Measurements from ENCODE around the gene GNG4. TPM values are rescaled to one million over a fixed set of nuclear protein-coding genes. Genes with fewer than 3 reads are reported as not detected.

The GNG4 gene
- total and polyA plus RNA-seq, 2 donors (not counting 3 experiments of a cell fraction or from before 2014, with no cell fraction given), result 0.10 TPM; not detected in 1

GRCh38 chr1:235632506-235633401 lies 16.8 kb downstream of the GNG4 start:
- Histone ChIP-seq H3K27me3 (ENCODE audit: control insufficient read depth in 2 of 2, insufficient read depth in 2 of 2, low read length in 2 of 2) (peaks cover 0 to 2% of the 10 kb centered on the region in 2 experiments), H3K9ac (replicated peaks; ENCODE audit: extremely low read depth, insufficient read depth, low read length) (peak overlapping the region; percentile 29), H3K79me2 (ENCODE audit: control insufficient read depth, insufficient read depth, low read length) (no peaks in the 10 kb centered on the region), H3K9me3 (replicated peaks; ENCODE audit: control insufficient read depth, insufficient read depth, low read length) (no peaks in the 10 kb centered on the region), H3K4me3 (replicated peaks in 1 of 3; ENCODE audit: insufficient read depth in 1 of 3, low read depth in 1 of 3, low read length in 3 of 3) (peak overlapping the region in 2 of 3 experiments; percentile 21 to 62), H3K27ac (ENCODE audit: insufficient read depth, low read depth, low read length) (no peak overlapping the region), H3K4me2 (ENCODE audit: insufficient read depth, low read length) (peak overlapping the region; percentile 95), H2AFZ (ENCODE audit: low read depth, low read length) (peak overlapping the region; percentile 61), H4K20me1 (replicated peaks; ENCODE audit: control insufficient read depth, extremely low read depth, insufficient read depth, low read length) (no peaks in the 10 kb centered on the region), H3K9me1 (replicated peaks; ENCODE audit: control insufficient read depth, extremely low read depth, insufficient read depth, low read length) (no peaks in the 10 kb centered on the region), H3K4me1 (ENCODE audit: control insufficient read depth, extremely low read depth, insufficient read depth, low read length) (peaks cover 2% of the 10 kb centered on the region), H3K36me3 (ENCODE audit: control insufficient read depth in 2 of 2, extremely low read depth in 1 of 2, insufficient read depth in 2 of 2, low read length in 2 of 2) (no peaks in the 10 kb centered on the region)
- no TSS peak for BruUV-seq (replicated peaks)
- ChIA-PET POLR2A (no interaction called here), CTCF (interaction anchor here (1.1 to 4.2 kb wide), 4 partner anchors 14 to 339 kb away, joined by 3 to 13 read pairs (median 5); no protein-coding TSS in a partner anchor)
- dilution Hi-C loops (cut with MboI; ENCODE audit: extremely low pct_ligation_motif_present, low sequenced_read_pairs) (no loop called here), intact Hi-C loops (cut with micrococcal nuclease) (loop anchor here (5.0 kb wide), 1 partner anchor 575 kb away; no protein-coding TSS in a partner anchor)
- peak; percentile 85 for FAIRE-seq
- peak; percentile 80 for DNase-seq (ENCODE audit: low read depth, low spot score)
- TF ChIP-seq EZH2 (IDR thresholded peaks at IDR 0.05; ENCODE audit: borderline replicate concordance, low read depth, low read length, severe bottlenecking) (no peak), MYC (IDR thresholded peaks at IDR 0.05; ENCODE audit: low read depth, low read length) (no peak), JUN (IDR thresholded peaks at IDR 0.05; ENCODE audit: borderline replicate concordance, insufficient read depth, insufficient read length, low read depth) (no peak), MAX (IDR thresholded peaks at IDR 0.05; ENCODE audit: insufficient read depth, insufficient read length) (no peak), CTCF (IDR thresholded peaks at IDR 0.05; ENCODE audit: extremely low read depth in 1 of 2, insufficient read depth in 1 of 2, low read depth in 1 of 2, low read length in 2 of 2) (no peak), FOS (IDR thresholded peaks at IDR 0.05; ENCODE audit: borderline replicate concordance, insufficient read depth, low read length) (no peak), GATA2 (IDR thresholded peaks at IDR 0.05; ENCODE audit: insufficient read depth, insufficient read length, low read depth, low read length) (no peak), POLR2AphosphoS5 (IDR thresholded peaks at IDR 0.05; ENCODE audit: insufficient read depth, low read depth, low read length) (no peak), POLR2A (IDR thresholded peaks at IDR 0.05; ENCODE audit: low read depth, low read length) (no peak)

Data from endothelial cell of umbilical vein (primary cell).